Measurements from ENCODE around the gene APRT.

Gene APRT

DNA sequence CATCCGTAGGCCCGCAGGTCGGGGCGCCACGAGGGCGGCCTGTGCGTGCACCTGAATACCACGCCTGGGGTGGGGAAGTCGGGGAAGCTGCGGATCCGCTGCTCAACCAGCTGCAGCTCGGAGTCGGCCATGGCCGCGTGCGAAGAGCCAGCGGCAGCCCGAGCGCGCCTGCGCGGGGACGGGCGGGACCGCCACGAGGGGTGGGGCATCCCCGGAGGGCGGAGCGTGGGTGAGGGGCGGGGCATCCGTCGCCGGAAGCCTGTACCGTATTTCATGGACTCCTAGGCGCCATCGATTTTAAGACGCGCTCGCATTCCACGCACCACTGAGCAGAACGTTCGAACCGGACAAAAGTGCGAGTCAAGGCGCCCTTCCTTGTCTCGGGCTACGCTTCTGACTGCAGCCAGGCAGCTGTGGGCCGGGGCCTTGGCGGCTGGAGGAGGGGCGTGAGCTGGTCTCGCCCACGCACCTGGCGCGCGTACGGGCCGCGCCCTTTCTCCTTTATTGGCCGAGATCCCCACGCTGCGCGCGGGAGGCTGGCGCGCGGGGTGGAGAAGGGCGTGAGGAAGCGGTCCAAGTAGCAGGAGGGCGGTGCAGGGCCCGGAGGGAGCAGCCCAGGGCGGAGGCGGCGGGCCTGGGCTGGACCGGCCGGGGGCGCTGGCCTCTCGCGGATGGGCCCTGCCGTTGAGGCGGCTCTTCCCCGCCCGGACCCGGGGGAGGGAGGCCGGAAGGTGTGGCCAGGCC lies at the start of gene APRT:
Gene APRT (minus strand): TSS at position 160 of the 744 bp plus-strand sequence. CDS start 29 bp downstream, at position 131.
- DNase-seq (ENCODE audit: low spot score), result peak; percentile 100

DNA sequence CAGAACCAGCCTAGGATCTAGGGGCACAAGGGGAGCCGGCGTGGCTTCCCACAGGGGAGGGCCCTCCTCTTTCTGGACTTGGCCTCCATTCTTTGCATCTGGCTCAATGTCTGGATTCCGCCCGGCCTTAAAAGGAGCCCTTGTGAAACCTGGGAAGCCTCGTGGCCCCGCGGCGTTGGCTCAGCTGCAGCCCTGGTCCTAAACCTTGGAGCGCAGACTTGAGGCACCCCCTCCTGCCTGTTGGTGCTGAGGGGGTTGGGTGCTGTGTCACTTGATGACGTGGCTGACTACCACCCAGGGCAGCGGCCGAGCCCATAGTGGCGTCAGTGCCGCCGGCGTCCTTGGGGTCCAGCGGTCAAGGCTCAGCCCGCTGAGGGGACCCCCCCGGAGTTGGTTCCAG lies 49.6 kb upstream of the APRT start:
- no peak for DNase-seq (ENCODE audit: low spot score)

DNA sequence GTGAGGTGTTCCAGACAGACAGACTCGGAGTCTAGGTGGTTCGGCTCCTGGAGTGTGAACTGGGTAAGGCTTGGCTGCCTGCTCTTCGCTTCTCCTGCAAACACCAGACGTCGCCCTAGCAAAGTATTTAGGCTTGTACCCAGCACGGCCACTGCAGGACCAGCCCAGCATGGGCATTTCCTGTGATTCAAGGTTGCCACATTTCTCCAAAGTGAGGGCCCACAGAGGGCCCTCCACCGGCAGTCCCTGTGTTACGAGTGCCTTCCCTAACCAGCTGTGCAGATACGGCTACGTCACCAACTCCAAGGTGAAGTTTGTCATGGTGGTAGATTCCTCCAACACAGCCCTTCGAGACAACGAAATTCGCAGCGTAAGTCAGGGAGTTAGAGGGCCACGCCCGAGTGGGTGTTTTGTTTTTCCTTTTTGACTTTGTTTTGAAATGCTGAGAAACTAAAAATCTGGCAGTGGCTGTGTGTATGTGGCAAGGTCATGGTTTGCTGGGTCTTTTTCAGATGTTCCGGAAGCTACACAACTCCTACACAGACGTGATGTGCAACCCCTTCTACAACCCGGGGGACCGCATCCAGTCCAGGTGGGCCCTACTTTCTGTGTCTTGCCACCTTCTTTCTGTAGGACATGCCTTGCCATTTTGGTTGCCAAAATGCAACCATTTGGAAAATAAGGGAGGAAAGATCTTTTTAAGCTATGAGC lies 47.8 kb upstream of the APRT start:
- no peak for DNase-seq (ENCODE audit: low spot score)

DNA sequence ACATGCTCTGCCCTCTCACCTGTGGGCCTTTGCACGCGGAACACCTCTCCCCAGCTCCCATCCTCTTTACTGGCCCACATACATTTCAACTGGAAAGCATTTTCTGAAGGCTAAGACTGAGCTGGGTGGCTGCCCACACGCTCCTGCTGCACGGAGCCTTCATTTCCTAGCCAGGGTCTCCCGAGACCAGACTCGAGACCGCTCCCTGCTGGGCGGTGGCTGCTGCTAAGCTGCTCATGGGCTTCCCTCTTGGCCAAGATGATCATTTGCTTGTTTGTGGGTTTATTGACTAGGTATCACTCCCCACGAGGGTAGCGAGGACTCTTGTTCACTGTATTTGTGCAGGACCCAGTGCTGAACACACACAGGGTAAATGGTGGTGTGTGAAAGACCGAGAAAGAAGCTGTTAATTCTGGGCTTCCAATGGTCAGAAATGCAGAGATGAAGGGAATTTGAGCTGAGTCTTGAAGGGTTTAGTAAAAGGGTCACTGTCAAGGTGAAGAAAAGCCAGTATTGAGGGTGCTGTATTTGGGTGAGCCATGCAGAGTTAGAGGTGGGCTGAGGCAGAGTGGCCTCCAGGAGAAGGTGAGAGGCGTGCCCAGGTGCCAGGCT lies 46.1 kb upstream of the APRT start:
- peak; percentile 91 for DNase-seq (ENCODE audit: low spot score)

GRCh38 chr16:88856828-88857727 lies 45.4 kb upstream of the APRT start, which contains the start of the genes GALNS and TRAPPC2L:
Gene GALNS (minus strand): TSS chr16:88856947. CDS start chr16:88856877, 70 bp downstream.
Gene TRAPPC2L (plus strand): TSS chr16:88857127. CDS start chr16:88857151, 24 bp downstream.
- peak; percentile 100 for DNase-seq (ENCODE audit: low spot score)

DNA sequence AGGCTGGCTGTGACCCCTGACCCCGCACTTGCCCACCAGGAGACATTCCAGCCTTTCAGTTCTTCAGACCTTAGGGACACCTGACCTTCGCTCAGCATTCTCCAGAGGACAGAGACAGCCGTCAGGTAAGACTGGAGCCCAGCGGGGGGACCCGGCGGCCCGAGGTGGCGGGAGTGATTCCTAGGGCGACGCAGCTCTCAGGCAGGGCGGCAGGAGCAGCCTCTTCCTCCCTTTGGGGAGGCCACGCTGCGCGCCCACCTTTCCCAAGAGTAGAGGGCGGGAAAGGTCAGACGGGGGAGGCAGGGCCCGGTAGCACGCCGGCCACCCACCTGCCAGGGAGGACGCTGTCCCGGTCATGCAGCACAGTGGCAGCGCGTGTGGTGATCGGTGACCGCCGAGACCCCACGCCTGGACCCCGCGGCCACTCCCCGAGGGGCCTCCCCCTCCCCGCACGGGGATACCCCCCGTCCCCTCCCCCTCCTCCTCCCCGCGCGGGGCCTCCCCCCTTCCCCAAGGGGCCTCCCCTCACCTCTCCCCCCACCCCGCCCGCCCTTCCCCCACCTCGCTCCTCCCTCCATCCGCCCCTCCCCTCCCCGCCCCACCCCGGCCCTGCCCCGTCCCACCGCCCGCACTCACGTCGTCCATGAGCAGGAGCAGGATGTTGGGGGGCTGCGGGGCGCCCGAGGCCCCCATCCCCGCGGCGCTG lies 44.5 kb upstream of the APRT start:
- DNase-seq (ENCODE audit: low spot score), result no peak

DNA sequence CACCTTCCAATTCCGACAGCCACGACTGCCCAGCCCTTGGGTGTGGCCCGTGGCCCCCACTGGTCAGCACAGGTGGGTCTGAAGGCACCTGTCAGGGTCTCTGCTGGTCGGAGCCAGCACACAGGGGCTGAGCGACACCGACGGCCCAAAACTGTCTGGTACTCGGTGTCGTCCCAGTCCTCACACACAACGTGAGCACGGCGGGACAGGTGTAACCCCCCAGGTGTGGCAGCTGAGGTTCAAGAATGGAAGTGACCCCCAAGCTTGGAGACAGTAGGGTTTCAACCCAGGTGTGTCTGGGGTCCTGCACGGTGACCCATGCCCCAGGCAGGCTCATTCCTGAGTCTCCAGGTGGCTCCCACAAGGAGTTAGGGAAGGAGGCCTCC lies 44.0 kb upstream of the APRT start:
- DNase-seq (ENCODE audit: low spot score), result no peak

DNA sequence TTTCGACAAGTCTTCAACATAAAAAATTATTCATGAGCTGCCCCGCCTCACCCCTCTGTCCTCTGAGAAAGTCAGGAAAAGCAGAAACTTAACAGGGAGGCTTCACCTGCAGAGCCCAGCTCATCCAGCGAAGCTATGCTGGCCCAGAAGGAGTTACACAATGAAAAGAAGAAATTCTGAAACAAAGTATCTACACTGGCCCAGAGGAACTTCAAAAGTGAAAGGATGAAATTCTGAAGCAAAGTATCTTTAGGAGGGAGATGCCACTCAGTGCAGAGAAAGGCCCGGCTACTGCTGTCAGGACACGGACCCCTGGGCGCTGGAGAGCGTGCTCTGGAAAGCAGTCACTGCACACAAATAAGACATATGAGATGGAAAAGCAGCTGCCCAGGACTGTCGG lies 43.4 kb upstream of the APRT start:
- no peak for DNase-seq (ENCODE audit: low spot score)

DNA sequence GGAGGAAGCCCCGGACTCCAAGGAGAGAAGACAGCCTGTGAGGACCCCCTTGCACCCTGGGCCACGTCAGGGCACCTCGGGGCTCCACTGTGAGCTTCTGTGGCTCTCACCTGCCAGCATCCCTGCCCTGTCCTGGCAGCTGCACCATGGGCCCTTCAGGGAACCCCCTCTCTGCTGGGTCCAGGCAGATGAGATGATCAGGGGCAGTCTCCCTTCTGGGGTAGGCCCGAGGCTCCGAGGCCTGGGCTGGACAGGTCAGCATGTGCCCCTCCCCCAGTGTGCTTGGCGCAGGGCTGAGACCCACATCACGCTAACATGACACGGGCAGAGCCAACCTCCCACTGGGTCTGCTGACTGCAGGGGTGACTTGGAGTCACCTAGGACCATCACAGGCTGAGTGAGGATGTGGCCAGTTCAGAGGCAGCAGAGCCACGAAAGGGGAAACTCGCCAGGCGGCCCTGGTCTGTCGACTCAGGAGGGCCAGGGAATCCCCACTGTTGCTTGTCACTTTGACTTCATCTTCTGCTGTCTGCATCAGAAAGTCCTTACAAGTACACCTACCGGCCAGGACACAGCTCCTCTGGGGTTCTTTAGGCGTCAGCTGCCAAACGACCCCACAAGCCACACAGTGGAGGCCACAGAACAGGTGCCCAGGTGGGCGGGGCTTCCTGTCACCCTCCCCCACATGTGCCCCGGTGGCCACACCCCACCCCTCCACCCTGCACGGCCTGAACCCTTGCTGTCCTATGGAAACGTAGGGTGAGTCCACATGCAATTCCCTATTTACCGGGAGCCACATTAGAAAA lies 42.8 kb upstream of the APRT start:
- no peak for DNase-seq (ENCODE audit: low spot score)

DNA sequence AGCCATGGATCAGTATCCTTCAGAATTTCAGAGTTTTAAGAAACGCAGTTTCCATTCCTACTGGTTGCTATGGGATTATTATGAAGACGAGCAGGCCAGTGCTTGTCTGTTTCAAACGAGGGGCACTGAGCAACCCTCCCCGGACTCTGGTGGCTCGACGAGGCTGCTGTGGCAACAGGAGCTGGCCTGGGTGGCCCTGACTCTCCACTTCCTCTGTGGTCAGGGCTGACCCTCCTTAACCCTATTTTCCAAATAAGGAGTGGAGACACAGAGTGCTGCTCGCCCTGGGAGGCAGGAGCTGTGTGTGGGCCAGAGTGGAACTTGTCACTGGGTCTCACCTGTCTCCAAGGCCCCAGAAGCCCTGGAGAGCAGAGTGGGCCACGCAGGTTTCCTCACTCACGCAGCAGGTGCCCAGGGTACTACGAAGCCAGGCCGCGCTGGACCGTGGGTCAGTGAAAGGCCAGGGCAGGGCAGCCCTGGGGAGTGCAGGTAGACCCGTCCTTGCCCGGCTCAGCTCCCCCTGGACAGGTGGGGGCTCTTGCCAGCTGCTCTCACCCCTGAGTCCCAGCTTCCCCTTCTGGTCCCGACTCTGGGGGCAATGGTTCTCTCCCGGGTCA lies 41.7 kb upstream of the APRT start:
- no peak for DNase-seq (ENCODE audit: low spot score)

GRCh38 chr16:88851616-88852015 lies 39.9 kb upstream of the APRT start:
- DNase-seq (ENCODE audit: low spot score), result no peak

DNA sequence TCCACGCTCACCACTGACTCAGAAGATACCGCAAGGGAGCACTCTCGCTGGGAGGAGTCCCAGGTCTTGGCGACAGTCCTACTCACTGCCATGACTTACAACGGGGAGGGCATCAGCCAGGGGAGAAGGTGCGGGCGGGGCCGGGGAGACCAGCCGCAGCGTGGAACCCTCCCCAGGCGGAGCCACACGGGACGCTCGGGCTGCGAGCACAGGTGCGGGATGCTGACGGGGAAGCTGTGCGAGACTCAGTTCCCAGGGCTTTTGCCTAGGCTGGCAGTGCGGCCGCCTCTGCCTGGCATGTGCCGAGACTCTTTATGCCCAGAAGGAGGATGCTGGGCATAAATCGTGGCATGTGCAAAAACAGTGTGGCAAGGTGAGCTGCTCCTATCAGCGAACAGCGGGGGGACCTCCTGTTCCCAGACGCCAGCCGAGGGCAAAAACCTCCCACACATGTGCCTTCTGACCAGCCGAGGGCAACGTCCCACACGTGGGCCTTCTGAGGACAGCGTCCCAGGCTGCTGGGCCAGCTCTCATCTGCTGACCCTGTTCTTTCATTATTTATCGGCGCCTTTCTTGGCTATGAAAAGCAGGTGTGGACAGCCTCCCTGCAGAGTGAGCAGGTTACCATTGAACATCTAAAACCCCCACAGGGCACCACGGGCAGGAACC lies 38.9 kb upstream of the APRT start:
- DNase-seq (ENCODE audit: low spot score), result no peak

DNA sequence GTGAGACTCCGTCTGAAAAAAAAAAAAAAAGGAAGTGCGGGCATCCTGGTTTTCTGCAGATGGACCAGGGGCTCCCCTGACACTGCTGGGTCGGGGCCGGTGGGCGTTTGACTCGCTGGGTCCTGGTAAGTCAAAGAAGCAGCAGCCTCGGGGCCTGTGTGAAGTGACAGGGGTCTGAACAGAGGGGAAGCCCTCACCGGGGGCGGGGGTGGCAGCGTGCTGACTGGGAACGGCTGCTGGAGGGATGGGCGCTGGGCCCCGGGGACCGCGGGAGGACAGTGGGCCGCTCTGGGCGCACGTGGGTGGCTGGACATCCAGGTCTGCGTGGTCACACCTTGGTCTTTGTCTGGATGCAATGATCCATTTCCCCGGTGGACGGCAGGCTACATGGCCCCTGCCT lies 36.8 kb upstream of the APRT start:
- DNase-seq (ENCODE audit: low spot score), result no peak

DNA sequence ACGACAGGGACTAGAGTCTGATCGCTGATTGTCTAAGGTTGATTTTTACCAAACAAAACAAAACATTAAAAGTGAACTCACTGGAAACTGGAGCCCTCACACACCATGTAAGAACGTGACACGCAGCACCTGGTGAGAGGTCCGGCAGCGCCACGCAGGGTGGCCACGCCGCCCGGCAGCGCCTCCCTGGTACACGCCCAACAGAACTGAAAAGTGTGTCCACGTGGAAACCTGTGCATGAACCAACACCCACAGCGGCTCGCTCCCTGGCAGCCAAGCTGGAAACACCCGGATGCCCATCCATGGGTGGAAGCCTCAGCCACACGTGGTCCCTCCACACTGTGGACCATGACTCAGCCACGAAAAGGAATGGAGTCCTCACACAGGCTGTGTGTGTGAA lies 35.9 kb upstream of the APRT start:
- no peak for DNase-seq (ENCODE audit: low spot score)

- DNase-seq (ENCODE audit: low spot score), result no peak
Observed at GRCh38 chr16:88846088-88846487, 34.4 kb upstream of the APRT start.

DNA sequence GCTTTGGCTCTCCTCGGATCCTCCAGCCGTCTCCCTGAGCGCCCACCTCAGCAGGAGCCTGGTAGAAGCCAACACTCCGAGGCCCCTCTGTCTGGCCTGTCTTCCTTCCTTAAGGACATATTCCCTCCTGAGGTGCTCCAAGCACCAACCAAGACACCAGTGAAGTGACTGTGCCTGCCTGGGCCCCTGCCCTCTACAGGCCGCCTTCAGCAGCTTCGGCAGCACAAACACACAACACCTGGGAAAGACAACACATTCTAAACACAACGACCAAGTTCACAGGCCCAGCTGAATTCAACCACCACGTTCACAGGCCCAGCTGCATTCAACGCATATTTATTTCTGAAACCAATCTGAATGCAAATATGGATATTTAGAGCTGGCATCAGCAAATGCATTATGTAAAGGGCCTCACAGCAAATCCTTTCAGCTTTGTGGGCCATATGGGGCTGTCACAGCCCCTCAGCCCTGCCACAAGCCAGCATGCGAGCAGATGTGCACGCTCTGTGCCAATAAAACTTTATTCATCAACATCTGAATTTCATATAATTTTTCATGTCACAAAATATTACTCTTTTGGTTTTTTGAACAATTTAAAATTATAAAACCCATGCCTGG lies 32.8 kb upstream of the APRT start:
- DNase-seq (ENCODE audit: low spot score), result no peak

- no peak for DNase-seq (ENCODE audit: low spot score)
Observed at GRCh38 chr16:88843256-88843655, 31.5 kb upstream of the APRT start.

- DNase-seq (ENCODE audit: low spot score), result no peak
Observed at GRCh38 chr16:88842806-88843205, 31.1 kb upstream of the APRT start.

GRCh38 chr16:88842308-88842756 lies 30.6 kb upstream of the APRT start:
- no peak for DNase-seq (ENCODE audit: low spot score)

Data from AG20443 (cell line).